ENCODE data around the gene DPF3.

DNA sequence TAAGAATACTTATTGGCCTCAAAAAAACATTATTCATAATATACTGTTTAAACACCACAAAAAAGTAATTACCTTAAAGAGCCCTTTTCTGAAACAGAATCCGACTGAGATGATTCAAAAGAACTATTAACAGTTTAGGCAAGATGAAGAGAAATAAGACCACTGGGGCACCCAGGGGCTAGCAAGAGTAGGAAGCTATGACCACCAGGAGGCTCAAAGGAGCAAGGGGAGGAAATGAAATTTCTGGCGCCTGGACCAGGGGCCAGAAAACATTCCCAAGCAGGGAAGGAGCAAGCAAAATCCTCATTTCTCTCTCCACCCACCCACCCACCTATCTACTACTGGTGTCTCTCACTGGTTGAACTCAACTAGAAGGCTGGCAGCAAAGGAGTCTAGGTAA, 26.1 kb upstream of the DPF3 start:
- TF ChIP-seq, protein P1, sequence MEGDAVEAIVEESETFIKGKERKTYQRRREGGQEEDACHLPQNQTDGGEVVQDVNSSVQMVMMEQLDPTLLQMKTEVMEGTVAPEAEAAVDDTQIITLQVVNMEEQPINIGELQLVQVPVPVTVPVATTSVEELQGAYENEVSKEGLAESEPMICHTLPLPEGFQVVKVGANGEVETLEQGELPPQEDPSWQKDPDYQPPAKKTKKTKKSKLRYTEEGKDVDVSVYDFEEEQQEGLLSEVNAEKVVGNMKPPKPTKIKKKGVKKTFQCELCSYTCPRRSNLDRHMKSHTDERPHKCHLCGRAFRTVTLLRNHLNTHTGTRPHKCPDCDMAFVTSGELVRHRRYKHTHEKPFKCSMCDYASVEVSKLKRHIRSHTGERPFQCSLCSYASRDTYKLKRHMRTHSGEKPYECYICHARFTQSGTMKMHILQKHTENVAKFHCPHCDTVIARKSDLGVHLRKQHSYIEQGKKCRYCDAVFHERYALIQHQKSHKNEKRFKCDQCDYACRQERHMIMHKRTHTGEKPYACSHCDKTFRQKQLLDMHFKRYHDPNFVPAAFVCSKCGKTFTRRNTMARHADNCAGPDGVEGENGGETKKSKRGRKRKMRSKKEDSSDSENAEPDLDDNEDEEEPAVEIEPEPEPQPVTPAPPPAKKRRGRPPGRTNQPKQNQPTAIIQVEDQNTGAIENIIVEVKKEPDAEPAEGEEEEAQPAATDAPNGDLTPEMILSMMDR (IDR thresholded peaks at IDR 0.05; ENCODE audit: low read depth, low read length, poor library complexity, severe bottlenecking): no peak
- no peak for TF ChIP-seq EZH2phosphoT487 (IDR thresholded peaks at IDR 0.05; ENCODE audit: borderline replicate concordance, low read length)
